Stimulated activated CD4-positive, alpha-beta T cell treated with anti-CD3 and anti-CD28 coated beads, Interleukin-12 subunit alpha, Interleukin-12 subunit beta, amount 100 ng/mL, for 24 hours (primary cell): ENCODE measurements around the gene SAXO2.
"Not testable (repeated sequence)": the region's sequence is repeated elsewhere in the genome, so short reads cannot be mapped to it uniquely, and the experiment has no call there.

ENCODE experiments used
- DNase-seq, 2 experiments: peaks; one replicate each; pipeline ENCODE4 v3.0.0-alpha.2; 2020; ENCODE audit warnings: low read depth in 2 of 2

The SAXO2 gene

GRCh38 chr15:82284381-82284780 lies 21.8 kb downstream of the SAXO2 start:
- not testable (repeated sequence) for DNase-seq

- not testable (repeated sequence) for DNase-seq
Measured at GRCh38 chr15:82286475-82286874, 23.9 kb downstream of the SAXO2 start.

- not testable (repeated sequence) for DNase-seq
Measured at GRCh38 chr15:82288202-82288601, 25.6 kb downstream of the SAXO2 start.

- DNase-seq: no peak
Measured at GRCh38 chr15:82292271-82292670, 29.7 kb downstream of the SAXO2 start.

GRCh38 chr15:82294061-82294690 lies 31.6 kb downstream of the SAXO2 start:
- no peak for DNase-seq

- DNase-seq: no peak
Measured at GRCh38 chr15:82297546-82297945, 34.9 kb downstream of the SAXO2 start.

- no peak for DNase-seq
Measured at GRCh38 chr15:82298032-82298431, 35.4 kb downstream of the SAXO2 start.

GRCh38 chr15:82298520-82298919 lies 35.9 kb downstream of the SAXO2 start:
- peak; percentile 6 to 22 for DNase-seq

- not testable (repeated sequence) for DNase-seq
Measured at GRCh38 chr15:82299511-82299914, 36.9 kb downstream of the SAXO2 start.

- DNase-seq: not testable (repeated sequence)
Measured at GRCh38 chr15:82300326-82300725, 37.7 kb downstream of the SAXO2 start.

GRCh38 chr15:82300883-82301282 lies 38.3 kb downstream of the SAXO2 start:
- no peak for DNase-seq

- DNase-seq: no peak
Measured at GRCh38 chr15:82301296-82302016, 38.8 kb downstream of the SAXO2 start.

- DNase-seq: no peak
Measured at GRCh38 chr15:82303956-82304777, 41.5 kb downstream of the SAXO2 start.

- DNase-seq: no peak
Measured at GRCh38 chr15:82304778-82305090, 42.1 kb downstream of the SAXO2 start.

- no peak for DNase-seq
Measured at GRCh38 chr15:82305621-82306048, 43.0 kb downstream of the SAXO2 start.

- no peak for DNase-seq
Measured at GRCh38 chr15:82306791-82307713, 44.4 kb downstream of the SAXO2 start.

GRCh38 chr15:82307714-82308081 lies 45.1 kb downstream of the SAXO2 start:
- no peak for DNase-seq

- no peak for DNase-seq
Measured at GRCh38 chr15:82309802-82310201, 47.2 kb downstream of the SAXO2 start.

GRCh38 chr15:82311321-82311720 lies 48.7 kb downstream of the SAXO2 start:
- DNase-seq: not testable (repeated sequence)

- DNase-seq: no peak
Measured at GRCh38 chr15:82312586-82313349, 50.1 kb downstream of the SAXO2 start.

- no peak for DNase-seq
Measured at GRCh38 chr15:82313446-82313845, 50.8 kb downstream of the SAXO2 start.
